ENCODE measurements around the gene ZBTB45. TPM values are rescaled to one million over a fixed set of nuclear protein-coding genes. Genes with fewer than 3 reads are reported as not detected.
"Not testable (repeated sequence)": the region's sequence is repeated elsewhere in the genome, so short reads cannot be mapped to it uniquely, and the experiment has no call there.

Gene ZBTB45
- total RNA-seq, 1 donor from 2014 or later = 5.0 TPM

GRCh38 chr19:58477130-58477529, 42.5 kb downstream of the ZBTB45 start:
- ATAC-seq (no peak), DNase-seq (ENCODE audit: low spot score) (no peak)

GRCh38 chr19:58476498-58477015, 43.1 kb downstream of the ZBTB45 start:
- DNase-seq (ENCODE audit: low spot score) (no peak), ATAC-seq (peak; percentile 21)

GRCh38 chr19:58475714-58476497, 43.7 kb downstream of the ZBTB45 start, which contains the start of gene ZNF446:
Gene ZNF446, plus strand, starts transcription at chr19:58476352. Its CDS starts 867 bp downstream, at chr19:58477219.
- ATAC-seq = peak; percentile 83

GRCh38 chr19:58474997-58475713, 44.5 kb downstream of the ZBTB45 start:
- DNase-seq (ENCODE audit: low spot score) (no peak), ATAC-seq (no peak)

More at GRCh38 chr19:58475714-58476497, 43.7 kb downstream of the ZBTB45 start, which contains the start of gene ZNF446:
- peak; percentile 97 for DNase-seq (ENCODE audit: low spot score)

- DNase-seq (ENCODE audit: low spot score) (no peak), ATAC-seq (no peak)
Observed at GRCh38 chr19:58474291-58474996, 45.2 kb downstream of the ZBTB45 start.

GRCh38 chr19:58473775-58474174, 45.8 kb downstream of the ZBTB45 start:
- DNase-seq (ENCODE audit: low spot score) (no peak), ATAC-seq (no peak)

GRCh38 chr19:58471736-58472135, 47.9 kb downstream of the ZBTB45 start:
- DNase-seq (ENCODE audit: low spot score) = no peak
- no peak for ATAC-seq

GRCh38 chr19:58470837-58471543, 48.6 kb downstream of the ZBTB45 start:
- not testable (repeated sequence) for DNase-seq (ENCODE audit: low spot score); ATAC-seq

- DNase-seq (ENCODE audit: low spot score) = peak; percentile 51
- no peak for ATAC-seq
Observed at GRCh38 chr19:58469241-58470013, 50.2 kb downstream of the ZBTB45 start.

GRCh38 chr19:58468216-58468839, 51.3 kb downstream of the ZBTB45 start:
- no peak for DNase-seq (ENCODE audit: low spot score)
- ATAC-seq = no peak

GRCh38 chr19:58466760-58467589, 52.6 kb downstream of the ZBTB45 start, which contains the start of gene ZNF324:
Gene ZNF324, plus strand, starts transcription at chr19:58467080. Its CDS starts 2,106 bp downstream, at chr19:58469186.
- peak; percentile 89 for ATAC-seq
- peak; percentile 99 for DNase-seq (ENCODE audit: low spot score)

- no peak for DNase-seq (ENCODE audit: low spot score)
- peak; percentile 47 for ATAC-seq
Observed at GRCh38 chr19:58466089-58466759, 53.4 kb downstream of the ZBTB45 start.

Other genes starting within 250 kb of the ZBTB45 start
- gene ZNF8, start 240.9 kb downstream of the ZBTB45 start, total RNA-seq = 1.8 TPM
- 14.3 TPM for gene ERVK3-1, start 214.4 kb downstream of the ZBTB45 start, total RNA-seq
- 2.4 TPM for gene ZSCAN22, start 192.8 kb downstream of the ZBTB45 start, total RNA-seq
- 1,433 TPM for gene A1BG, start 166.3 kb downstream of the ZBTB45 start, total RNA-seq
- 2.4 TPM for gene ZNF497, start 157.1 kb downstream of the ZBTB45 start, total RNA-seq
- gene ZNF837, start 138.8 kb downstream of the ZBTB45 start, total RNA-seq = 2.9 TPM
- 311 TPM for gene RPS5, start 132.5 kb downstream of the ZBTB45 start, total RNA-seq
- not detected for gene RNF225, start 124.2 kb downstream of the ZBTB45 start, total RNA-seq
- gene ZNF584, start 111.2 kb downstream of the ZBTB45 start, total RNA-seq = 5.8 TPM
- 1.9 TPM for gene ZNF132, start 79.7 kb downstream of the ZBTB45 start, total RNA-seq
- gene ZNF324B, start 68.2 kb downstream of the ZBTB45 start, total RNA-seq = 4.6 TPM
- 2.7 TPM for gene ZNF324, start 52.7 kb downstream of the ZBTB45 start, total RNA-seq
- 2.4 TPM for gene ZNF446, start 43.5 kb downstream of the ZBTB45 start, total RNA-seq
- gene SLC27A5, start 7.8 kb downstream of the ZBTB45 start, total RNA-seq = 736 TPM
- gene TRIM28, start 24.3 kb upstream of the ZBTB45 start, total RNA-seq = 84.0 TPM
- 73.4 TPM for gene CHMP2A, start 35.3 kb upstream of the ZBTB45 start, total RNA-seq
- 20.5 TPM for gene UBE2M, start 38.8 kb upstream of the ZBTB45 start, total RNA-seq
- 15.2 TPM for gene MZF1, start 53.5 kb upstream of the ZBTB45 start, total RNA-seq